Measurements from ENCODE around the gene AIFM1.

DNA sequence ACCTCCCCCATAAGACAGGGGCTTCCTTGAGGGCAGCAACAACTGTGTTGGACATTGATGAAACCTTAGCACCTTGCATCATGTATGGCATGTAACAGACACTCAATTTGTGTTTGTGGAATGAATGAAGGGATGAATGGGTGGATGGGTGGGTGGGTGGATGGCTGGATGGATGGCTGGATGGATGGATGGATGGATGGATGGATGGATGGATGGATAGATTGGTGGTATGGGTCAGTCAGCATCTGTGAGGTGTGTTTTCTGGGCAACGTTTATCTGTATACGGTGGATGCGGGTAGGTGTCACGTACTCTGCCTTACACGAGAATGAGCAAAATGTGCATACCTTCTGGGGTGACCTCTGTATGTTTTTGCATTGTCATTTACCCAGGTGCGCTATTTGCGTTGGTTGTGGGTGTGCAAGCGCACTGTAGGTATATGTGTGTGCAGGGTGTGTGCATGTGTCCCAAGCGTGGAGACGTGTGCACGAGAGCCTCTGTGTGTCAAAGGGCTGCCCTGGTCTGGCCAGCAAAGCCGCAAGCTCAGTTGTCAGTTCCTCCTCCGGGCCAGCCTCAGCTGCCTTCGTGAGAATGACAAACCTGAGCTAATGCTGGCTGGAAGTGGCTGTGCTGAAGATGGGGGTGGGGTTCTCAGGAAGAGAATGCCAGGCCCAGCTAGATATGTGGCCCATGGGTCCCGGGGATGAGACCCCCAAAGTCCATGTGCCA lies 81.8 kb downstream of the AIFM1 start:
- TF ChIP-seq POLR2AphosphoS5 (IDR thresholded peaks at IDR 0.05; ENCODE audit: insufficient read depth, low read depth, low read length) (no peak), POLR2A (IDR thresholded peaks at IDR 0.05; ENCODE audit: low read depth, low read length) (no peak), EZH2 (IDR thresholded peaks at IDR 0.05; ENCODE audit: borderline replicate concordance, low read depth, low read length, severe bottlenecking) (no peak)
- TF ChIP-seq, protein P1, sequence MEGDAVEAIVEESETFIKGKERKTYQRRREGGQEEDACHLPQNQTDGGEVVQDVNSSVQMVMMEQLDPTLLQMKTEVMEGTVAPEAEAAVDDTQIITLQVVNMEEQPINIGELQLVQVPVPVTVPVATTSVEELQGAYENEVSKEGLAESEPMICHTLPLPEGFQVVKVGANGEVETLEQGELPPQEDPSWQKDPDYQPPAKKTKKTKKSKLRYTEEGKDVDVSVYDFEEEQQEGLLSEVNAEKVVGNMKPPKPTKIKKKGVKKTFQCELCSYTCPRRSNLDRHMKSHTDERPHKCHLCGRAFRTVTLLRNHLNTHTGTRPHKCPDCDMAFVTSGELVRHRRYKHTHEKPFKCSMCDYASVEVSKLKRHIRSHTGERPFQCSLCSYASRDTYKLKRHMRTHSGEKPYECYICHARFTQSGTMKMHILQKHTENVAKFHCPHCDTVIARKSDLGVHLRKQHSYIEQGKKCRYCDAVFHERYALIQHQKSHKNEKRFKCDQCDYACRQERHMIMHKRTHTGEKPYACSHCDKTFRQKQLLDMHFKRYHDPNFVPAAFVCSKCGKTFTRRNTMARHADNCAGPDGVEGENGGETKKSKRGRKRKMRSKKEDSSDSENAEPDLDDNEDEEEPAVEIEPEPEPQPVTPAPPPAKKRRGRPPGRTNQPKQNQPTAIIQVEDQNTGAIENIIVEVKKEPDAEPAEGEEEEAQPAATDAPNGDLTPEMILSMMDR (IDR thresholded peaks at IDR 0.05; ENCODE audit: extremely low read depth in 1 of 2, insufficient read depth in 1 of 2, low read depth in 1 of 2, low read length in 2 of 2): no peak
- TF ChIP-seq, protein P2, sequence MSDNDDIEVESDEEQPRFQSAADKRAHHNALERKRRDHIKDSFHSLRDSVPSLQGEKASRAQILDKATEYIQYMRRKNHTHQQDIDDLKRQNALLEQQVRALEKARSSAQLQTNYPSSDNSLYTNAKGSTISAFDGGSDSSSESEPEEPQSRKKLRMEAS (IDR thresholded peaks at IDR 0.05; ENCODE audit: insufficient read depth, insufficient read length): no peak

Data from endothelial cell of umbilical vein (primary cell).